WI38 (cell line): ENCODE measurements around the gene TMEM9.

Source experiments
- H3K4me3 ChIP-seq: 2 replicates; pipeline ENCODE4 v1.5.1; 2011; ENCODE audit warnings: low read depth, mild to moderate bottlenecking, control low read depth, low read length
- CTCF ChIP-seq: IDR thresholded peaks from 2 replicates; pipeline ENCODE4 v1.5.1; 2012; ENCODE audit warnings: low read depth, mild to moderate bottlenecking, control low read depth, low read length

The TMEM9 gene

GRCh38 chr1:201094832-201095231 is 59.4 kb downstream of the TMEM9 start:
- no peak for TF ChIP-seq CTCF
- no peak overlapping the region for H3K4me3 ChIP-seq

GRCh38 chr1:201093962-201094361 is 60.3 kb downstream of the TMEM9 start:
- no peak overlapping the region for H3K4me3 ChIP-seq
- TF ChIP-seq CTCF: no peak

- no peak overlapping the region for H3K4me3 ChIP-seq
- no peak for TF ChIP-seq CTCF
Observed at GRCh38 chr1:201093561-201093960, 60.7 kb downstream of the TMEM9 start.

GRCh38 chr1:201092738-201093137 is 61.5 kb downstream of the TMEM9 start:
- H3K4me3 ChIP-seq: no peak overlapping the region
- no peak for TF ChIP-seq CTCF

- no peak overlapping the region for H3K4me3 ChIP-seq
- TF ChIP-seq CTCF: no peak
Observed at GRCh38 chr1:201091256-201091655, 63.0 kb downstream of the TMEM9 start.

GRCh38 chr1:201090541-201090940 is 63.7 kb downstream of the TMEM9 start:
- H3K4me3 ChIP-seq: no peak overlapping the region
- TF ChIP-seq CTCF: no peak

GRCh38 chr1:201089596-201089995 is 64.7 kb downstream of the TMEM9 start:
- H3K4me3 ChIP-seq: no peak overlapping the region
- no peak for TF ChIP-seq CTCF
